Kidney epithelial cell (primary cell): ENCODE measurements around the gene ACOT7. TPM values are rescaled to one million over a fixed set of nuclear protein-coding genes. Genes with fewer than 3 reads are reported as not detected.

Experiments used
- DNase-seq: peaks from one replicate; pipeline ENCODE4 v3.0.0-alpha.2; 2010; ENCODE audit warnings: low read depth
- H3K27me3 ChIP-seq: 2 replicates; pipeline ENCODE4 v1.6.0; 2011; ENCODE audit warnings: low read length; ENCODE audit not compliant: control insufficient read depth, insufficient read depth
- H3K36me3 ChIP-seq: 2 replicates; pipeline ENCODE4 v1.5.1; 2011; ENCODE audit warnings: low read length; ENCODE audit not compliant: control insufficient read depth, insufficient read depth
- H3K4me3 ChIP-seq: 2 replicates; pipeline ENCODE4 v1.5.1; 2011; ENCODE audit warnings: low read depth, mild to moderate bottlenecking, control low read depth, low read length
- total RNA-seq: library from RNA; depleted of rRNA; stranded (reverse); fragments of >200 nt; gene quantifications from 2 replicates; pipeline ENCODE4 v1.2.3, GENCODE V29; 2015
- TF ChIP-seq, protein P1 (sequence below): IDR thresholded peaks from 2 replicates; pipeline ENCODE4 v1.5.1; 2011; ENCODE audit warnings: mild to moderate bottlenecking, moderate library complexity, low read length, control low read depth, inconsistent platforms; ENCODE audit not compliant: insufficient read depth, poor library complexity, severe bottlenecking

ACOT7 gene
- total RNA-seq, 1 donor from 2014 or later: 79.8 TPM

DNA sequence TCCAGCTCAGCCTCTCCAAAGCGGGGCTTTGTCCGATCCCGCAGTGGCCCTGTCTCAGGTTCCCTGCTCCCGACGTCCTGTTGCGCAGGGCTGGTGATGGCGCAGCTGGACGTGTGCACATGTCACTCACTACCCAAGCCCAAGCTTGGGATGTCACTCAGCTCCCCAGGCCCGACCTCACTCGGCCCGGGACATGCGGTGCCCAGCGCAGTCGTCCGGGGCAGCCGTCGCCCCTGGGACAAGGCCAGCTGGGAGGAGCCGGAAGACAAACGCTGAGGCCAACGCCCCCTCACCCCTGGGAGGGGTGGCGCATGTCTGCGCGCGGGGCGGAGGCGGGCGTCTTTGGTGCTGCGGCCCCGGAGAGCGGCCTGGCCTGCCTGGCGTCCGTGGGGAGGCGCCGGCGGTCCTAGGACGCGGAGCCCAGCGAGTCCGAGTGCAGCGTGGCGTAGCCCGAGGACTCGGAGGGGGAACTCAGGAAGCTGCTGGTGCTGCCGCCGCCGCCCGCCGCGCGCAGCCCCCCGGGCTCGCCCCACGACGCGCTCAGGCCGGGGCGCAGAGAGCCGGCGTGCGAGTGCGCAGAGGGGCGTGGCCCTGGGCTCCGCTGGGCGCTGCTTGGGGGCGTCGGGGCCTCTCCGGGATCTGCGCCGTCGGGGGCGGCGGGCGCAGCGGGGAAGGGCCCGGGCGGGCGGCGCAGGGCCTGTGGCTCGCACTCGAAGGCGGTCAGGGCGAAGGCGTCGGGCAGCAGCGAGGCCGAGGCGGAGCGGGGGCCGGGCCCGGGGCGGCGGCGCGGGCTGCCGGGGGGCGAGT, 144.4 kb downstream of the ACOT7 start:
- no peak for DNase-seq
- Histone ChIP-seq H3K27me3 (peaks cover 59% of the 10 kb centered on the region), H3K36me3 (no peaks in the 10 kb centered on the region), H3K4me3 (no peak overlapping the region)
- TF ChIP-seq, protein P1, sequence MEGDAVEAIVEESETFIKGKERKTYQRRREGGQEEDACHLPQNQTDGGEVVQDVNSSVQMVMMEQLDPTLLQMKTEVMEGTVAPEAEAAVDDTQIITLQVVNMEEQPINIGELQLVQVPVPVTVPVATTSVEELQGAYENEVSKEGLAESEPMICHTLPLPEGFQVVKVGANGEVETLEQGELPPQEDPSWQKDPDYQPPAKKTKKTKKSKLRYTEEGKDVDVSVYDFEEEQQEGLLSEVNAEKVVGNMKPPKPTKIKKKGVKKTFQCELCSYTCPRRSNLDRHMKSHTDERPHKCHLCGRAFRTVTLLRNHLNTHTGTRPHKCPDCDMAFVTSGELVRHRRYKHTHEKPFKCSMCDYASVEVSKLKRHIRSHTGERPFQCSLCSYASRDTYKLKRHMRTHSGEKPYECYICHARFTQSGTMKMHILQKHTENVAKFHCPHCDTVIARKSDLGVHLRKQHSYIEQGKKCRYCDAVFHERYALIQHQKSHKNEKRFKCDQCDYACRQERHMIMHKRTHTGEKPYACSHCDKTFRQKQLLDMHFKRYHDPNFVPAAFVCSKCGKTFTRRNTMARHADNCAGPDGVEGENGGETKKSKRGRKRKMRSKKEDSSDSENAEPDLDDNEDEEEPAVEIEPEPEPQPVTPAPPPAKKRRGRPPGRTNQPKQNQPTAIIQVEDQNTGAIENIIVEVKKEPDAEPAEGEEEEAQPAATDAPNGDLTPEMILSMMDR: no peak

DNA sequence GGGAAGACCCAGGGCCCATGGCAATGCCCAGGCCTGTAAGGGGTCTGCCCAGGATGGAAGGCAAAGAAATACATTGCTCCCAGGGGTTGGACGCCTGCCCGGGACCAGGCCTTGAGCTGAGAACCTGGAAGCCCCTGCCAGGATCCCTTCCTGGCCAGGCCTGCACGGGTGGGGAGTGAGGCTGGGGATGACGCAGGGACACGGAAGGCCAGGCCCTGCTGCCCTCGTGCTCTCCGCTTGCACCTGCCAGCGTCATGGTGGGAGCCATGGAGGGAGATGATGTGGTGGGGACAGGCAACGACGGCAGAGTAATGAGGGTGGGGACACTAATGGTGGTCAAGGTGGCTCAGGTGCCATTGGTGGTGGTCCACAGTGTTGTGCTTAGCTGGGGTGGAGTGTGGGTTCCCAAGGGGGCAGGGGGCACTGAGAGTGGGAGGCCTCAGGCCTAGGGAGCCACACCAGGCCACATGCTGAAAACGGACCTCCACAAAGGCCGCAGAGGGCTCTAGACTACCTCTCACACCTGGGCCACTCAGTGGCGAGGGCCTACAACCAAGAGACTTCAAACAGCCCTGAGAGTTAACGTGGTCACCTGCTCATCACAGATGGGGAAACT, 145.3 kb downstream of the ACOT7 start:
- TF ChIP-seq, protein P1: no peak
- H3K4me3 ChIP-seq: no peak overlapping the region
- no peaks in the 10 kb centered on the region for H3K36me3 ChIP-seq
- H3K27me3 ChIP-seq: peaks cover 67% of the 10 kb centered on the region
- no peak for DNase-seq

DNA sequence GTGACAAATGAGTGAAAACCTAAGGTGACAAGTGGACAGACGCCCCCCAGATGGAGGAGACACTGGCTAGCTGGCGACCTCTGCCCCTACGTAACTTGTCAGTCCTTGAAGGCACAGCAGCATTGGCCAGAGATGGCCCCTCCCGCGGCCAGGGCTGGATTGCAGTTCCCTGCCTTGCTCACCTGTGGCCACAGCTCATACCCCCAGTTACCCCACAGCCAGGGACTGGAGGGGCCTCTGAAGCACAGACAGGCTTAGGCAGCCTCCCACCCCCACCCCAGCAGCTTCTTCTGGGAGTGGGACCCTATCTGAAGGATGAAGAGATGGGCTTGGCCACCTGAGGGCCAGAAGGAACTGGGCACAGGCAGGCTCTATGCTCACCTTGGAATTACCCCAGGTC, 145.9 kb downstream of the ACOT7 start:
- no peak for DNase-seq
- Histone ChIP-seq H3K36me3 (no peaks in the 10 kb centered on the region), H3K27me3 (peaks cover 73% of the 10 kb centered on the region), H3K4me3 (no peak overlapping the region)
- TF ChIP-seq, protein P1: no peak

GRCh38 chr1:6246497-6247467, 146.8 kb downstream of the ACOT7 start:
- Histone ChIP-seq H3K27me3 (peaks cover 80% of the 10 kb centered on the region), H3K36me3 (no peaks in the 10 kb centered on the region), H3K4me3 (no peak overlapping the region)
- TF ChIP-seq, protein P1: peak; percentile 93
- DNase-seq: no peak

- DNase-seq: no peak
- H3K27me3 ChIP-seq: peaks cover 81% of the 10 kb centered on the region
- no peak overlapping the region for H3K4me3 ChIP-seq
- H3K36me3 ChIP-seq: no peaks in the 10 kb centered on the region
- TF ChIP-seq, protein P1: no peak
Measured at GRCh38 chr1:6245869-6246496, 147.6 kb downstream of the ACOT7 start.
